GM10248 (cell line): Measurements from ENCODE around the gene WDR82.

Experiments
- CTCF ChIA-PET: fragments of 300-600 bp; sonication (Branson Sonifier 250); formaldehyde crosslinking; extraction: SDS; loops from one replicate; lab custom pipeline; 2021; ENCODE audit warnings: antibody characterized with exemption; lab: Yijun Ruan, JAX
- POLR2A ChIA-PET: fragments of 350-650 bp; sonication (Branson Sonifier 250); formaldehyde crosslinking; extraction: SDS; loops from one replicate; lab custom pipeline; 2020; ENCODE audit warnings: antibody characterized with exemption; lab: Yijun Ruan, JAX
- DNase-seq: peaks from one replicate; pipeline ENCODE4 v3.0.0; 2012; ENCODE audit errors: extremely low spot score
- CTCF ChIP-seq: IDR thresholded peaks from 2 replicates; pipeline ENCODE4 v1.5.1; 2012; ENCODE audit warnings: mild to moderate bottlenecking, low read depth; ENCODE audit errors: extremely low read depth, missing control alignments, control extremely low read depth

The WDR82 gene

GRCh38 chr3:52238761-52239701, 39.4 kb downstream of the WDR82 start, which contains the start of gene TWF2:
Gene TWF2 (minus strand): TSS chr3:52239158. CDS start chr3:52239016, 142 bp downstream.
- peak; percentile 44 for TF ChIP-seq CTCF
- ChIA-PET CTCF (interaction anchor here (0.7 to 5.9 kb wide), 10 partner anchors 10 to 265 kb away, joined by 3 to 50 read pairs (median 4); partner anchors contain the start of genes ABHD14B, TLR9 and WDR82), POLR2A (interaction anchor here (0.8 to 1.8 kb wide), 5 partner anchors 9 to 42 kb away, joined by 3 to 6 read pairs (median 4); partner anchors contain the start of gene WDR82)
- DNase-seq, result peak; percentile 97

- POLR2A ChIA-PET, result interaction anchor here (1.0 to 1.8 kb wide), 4 partner anchors 9 to 42 kb away, joined by 3 to 6 read pairs (median 5); partner anchors contain the start of gene WDR82
- CTCF ChIA-PET, result interaction anchor here (0.7 to 5.9 kb wide), 15 partner anchors 10 to 265 kb away, joined by 3 to 50 read pairs (median 6); partner anchors contain the start of genes ABHD14B, TLR9 and WDR82
- TF ChIP-seq CTCF, result no peak
- DNase-seq, result no peak
These were observed 40.2 kb downstream of the WDR82 start for GRCh38 chr3:52238193-52238760.

GRCh38 chr3:52237657-52238172, 40.7 kb downstream of the WDR82 start:
- POLR2A ChIA-PET, result interaction anchor here (1.2 to 1.8 kb wide), 2 partner anchors 11 to 41 kb away, joined by 4 to 6 read pairs; partner anchors contain the start of gene WDR82
- no peak for TF ChIP-seq CTCF
- DNase-seq, result no peak

GRCh38 chr3:52237006-52237656, 41.3 kb downstream of the WDR82 start:
- ChIA-PET POLR2A (interaction anchor here (0.7 to 1.2 kb wide), 2 partner anchors 41 to 42 kb away, joined by 4 to 5 read pairs; partner anchors contain the start of gene WDR82), CTCF (interaction anchor here (1.0 to 5.9 kb wide), 15 partner anchors 11 to 263 kb away, joined by 3 to 50 read pairs (median 4); partner anchors contain the start of genes ABHD14B, TLR9 and WDR82)
- TF ChIP-seq CTCF, result no peak
- no peak for DNase-seq

More at GRCh38 chr3:52237657-52238172, 40.7 kb downstream of the WDR82 start:
- CTCF ChIA-PET, result interaction anchor here (1.0 to 5.9 kb wide), 14 partner anchors 11 to 264 kb away, joined by 3 to 50 read pairs (median 6); partner anchors contain the start of genes ABHD14B, TLR9 and WDR82

- TF ChIP-seq CTCF, result no peak
- CTCF ChIA-PET, result interaction anchor here (1.1 to 5.9 kb wide), 11 partner anchors 11 to 211 kb away, joined by 3 to 50 read pairs (median 8); partner anchors contain the start of gene TLR9
- DNase-seq, result no peak
- POLR2A ChIA-PET, result interaction anchor here (0.6 to 0.7 kb wide), 2 partner anchors 11 to 42 kb away, joined by 3 to 5 read pairs; partner anchors contain the start of gene WDR82
These were observed 42.0 kb downstream of the WDR82 start for GRCh38 chr3:52236424-52236886.
